ENCODE data around the gene YES1. TPM values are rescaled to one million over a fixed set of nuclear protein-coding genes. Genes with fewer than 3 reads are reported as not detected.

The YES1 gene
- total RNA-seq, 1 experiment from 2014 or later: 84.5 TPM

- no peak for TF ChIP-seq REST (IDR thresholded peaks at IDR 0.05; ENCODE audit: low read depth)
- TF ChIP-seq JUND (IDR thresholded peaks at IDR 0.05): no peak
- TF ChIP-seq RAD21 (IDR thresholded peaks at IDR 0.05; ENCODE audit: low read depth): no peak
- no peak for TF ChIP-seq YY1 (IDR thresholded peaks at IDR 0.05; ENCODE audit: extremely low read depth, insufficient replicate concordance, low read depth, low read length)
- no peak for TF ChIP-seq CTCF (IDR thresholded peaks at IDR 0.05 in 2 of 3, conservative IDR thresholded peaks at IDR 0.05 in 1 of 3; ENCODE audit: borderline replicate concordance in 1 of 3, insufficient read depth in 1 of 3, low read depth in 2 of 3, low read length in 2 of 3)
- no peak for TF ChIP-seq EZH2phosphoT487 (IDR thresholded peaks at IDR 0.05; ENCODE audit: borderline replicate concordance)
- TF ChIP-seq POLR2A (IDR thresholded peaks at IDR 0.05; ENCODE audit: borderline replicate concordance, extremely low read depth, insufficient read depth, insufficient read length): no peak
- TF ChIP-seq MAX (IDR thresholded peaks at IDR 0.05): no peak
Measured at GRCh38 chr18:676736-677135, 135.3 kb downstream of the YES1 start (continued).

GRCh38 chr18:676069-676468 is 136.0 kb downstream of the YES1 start:
- Histone ChIP-seq H3K9me3 (ENCODE audit: control insufficient read depth in 1 of 2, insufficient read depth in 1 of 2, low read depth in 1 of 2, low read length in 2 of 2) (no peaks in the 10 kb centered on the region), H3K36me3 (ENCODE audit: control insufficient read depth in 1 of 2, insufficient read depth in 2 of 2, low read length in 2 of 2) (peaks cover 35 to 42% of the 10 kb centered on the region in 2 experiments), H3K79me2 (ENCODE audit: insufficient read depth, low read length) (peaks cover 12% of the 10 kb centered on the region; the same call in 1 of the 2 replicates), H2AFZ (ENCODE audit: low read depth, low read length, poor library complexity, severe bottlenecking) (no peak overlapping the region), H3K27ac (ENCODE audit: low read depth, low read length) (no peak overlapping the region), H3K4me1 (ENCODE audit: control insufficient read depth in 1 of 2, insufficient read depth in 2 of 2, low read length in 2 of 2) (no peaks in the 10 kb centered on the region), H3K9ac (ENCODE audit: low read length) (no peak overlapping the region), H3K4me3 (replicated peaks in 1 of 2; ENCODE audit: low read depth in 1 of 2, low read length in 2 of 2) (no peak overlapping the region), H4K20me1 (ENCODE audit: insufficient read depth) (no peaks in the 10 kb centered on the region), H3K4me2 (ENCODE audit: low read length) (no peak overlapping the region), H3K9me2 (ENCODE audit: insufficient read depth) (no peaks in the 10 kb centered on the region), H3K27me3 (ENCODE audit: insufficient read depth, low read length) (no peaks in the 10 kb centered on the region)
- ChIA-PET RAD21 (ENCODE audit: low non-redundant PET in 1 of 2, low total read pairs in 2 of 2, uncharacterized antibody in 2 of 2, unreplicated experiment in 2 of 2) (no interaction called here), POLR2A (no interaction called here), CTCF (no interaction called here)
- intact Hi-C loops (cut with micrococcal nuclease): no loop called here
- DNase-seq (ENCODE audit: low read depth, low spot score) (no peak), ATAC-seq (peak; percentile 23; the same call in 1 of the 2 replicates)
- no TSS peak for BruUV-seq (replicated peaks)
- no peak for TF ChIP-seq RAD21 (IDR thresholded peaks at IDR 0.05; ENCODE audit: low read depth)
- no peak for TF ChIP-seq SP1 (IDR thresholded peaks at IDR 0.05; ENCODE audit: low read depth)
- no peak for TF ChIP-seq ZNF274 (IDR thresholded peaks at IDR 0.05; ENCODE audit: low read depth, low read length)
- TF ChIP-seq YY1 (IDR thresholded peaks at IDR 0.05; ENCODE audit: extremely low read depth, insufficient replicate concordance, low read depth, low read length): no peak
- no peak for TF ChIP-seq FOSL1 (IDR thresholded peaks at IDR 0.05; ENCODE audit: low read depth)
- TF ChIP-seq SRF (IDR thresholded peaks at IDR 0.05; ENCODE audit: low read depth): no peak
- TF ChIP-seq ELF1 (IDR thresholded peaks at IDR 0.05; ENCODE audit: borderline replicate concordance, low read depth): no peak
- no peak for TF ChIP-seq POLR2A (IDR thresholded peaks at IDR 0.05; ENCODE audit: borderline replicate concordance, extremely low read depth, insufficient read depth, insufficient read length)
- no peak for TF ChIP-seq ZBTB33 (IDR thresholded peaks at IDR 0.05; ENCODE audit: extremely low read depth, insufficient replicate concordance, low read length)
